Breast epithelium (tissue), 4 donors: ENCODE data around the gene DHRS12. TPM values are rescaled to one million over a fixed set of nuclear protein-coding genes. Genes with fewer than 3 reads are reported as not detected.
A peak's percentile ranks its signal among the peaks of the same experiment; 100 is the strongest.

Experiments
- DNase-seq, 2 donors: peaks; one replicate each; pipeline ENCODE4 v3.0.0-alpha.2; 2019; ENCODE audit warnings: low spot score in 2 of 2
- H3K27ac ChIP-seq, 2 donors: fragments of 200-600 bp; sonication (generic) in 1 of 2; one replicate each; pipeline ENCODE4 v1.5.1; 2016 to 2019; ENCODE audit warnings: mild to moderate bottlenecking in 1 of 2
- H3K27me3 ChIP-seq, 2 donors: fragments of 200-600 bp; sonication (generic) in 1 of 2; one replicate each; pipeline versions ENCODE4 v1.5.1 to v1.6.0; 2017 to 2019; ENCODE audit warnings: control low read depth in 1 of 2, mild to moderate bottlenecking in 1 of 2
- H3K36me3 ChIP-seq: fragments of 200-600 bp; one replicate; pipeline ENCODE4 v1.5.1; 2019
- H3K4me1 ChIP-seq, 2 donors: fragments of 200-600 bp; sonication (generic); one replicate each; pipeline ENCODE4 v1.5.1; 2016 to 2019; ENCODE audit warnings: control low read depth in 1 of 2
- H3K4me3 ChIP-seq, 3 donors: fragments of 200-600 bp; sonication (generic); 1 replicate in 2 of 3; 2 replicates in 1 of 3; pipeline ENCODE4 v1.5.1; 2016 to 2019; ENCODE audit warnings: mild to moderate bottlenecking in 3 of 3, moderate library complexity in 2 of 3
- H3K9me3 ChIP-seq, 2 donors: fragments of 200-600 bp; sonication (generic) in 1 of 2; one replicate each; pipeline ENCODE4 v1.5.1; 2016 to 2019; ENCODE audit warnings: control low read depth in 1 of 2
- POLR2A ChIP-seq: fragments of 450-650 bp; IDR thresholded peaks from one replicate; pipeline ENCODE4 v1.6.1; 2016; ENCODE audit warnings: antibody characterized with exemption, mild to moderate bottlenecking, moderate library complexity
- POLR2AphosphoS5 ChIP-seq, 3 donors: sonication (generic); formaldehyde crosslinking; IDR thresholded peaks; one replicate each; pipeline ENCODE4 v1.6.1; 2017; ENCODE audit warnings: antibody characterized with exemption in 3 of 3
- intact Hi-C: fragments of 100-400 bp; cut with DNase I; formaldehyde crosslinking; loops from one replicate; pipeline ENCODE4 v1.15.1; 2023; ENCODE audit warnings: low total_unique reads
- total RNA-seq, 3 donors: library from RNA; depleted of rRNA; stranded (reverse); fragments of >200 nt; gene quantifications; one replicate each; pipeline ENCODE4 v1.1.0, GENCODE V29; 2016
- TF ChIP-seq, protein P1 (sequence below), 3 donors: fragments of 450-650 bp; IDR thresholded peaks; one replicate each; pipeline ENCODE4 v1.5.1; 2016 to 2017; ENCODE audit warnings: antibody characterized with exemption in 3 of 3, mild to moderate bottlenecking in 3 of 3, moderate library complexity in 3 of 3

The DHRS12 gene
- total RNA-seq, 3 donors from 2014 or later = 16.2 to 35.7 (median 16.4) TPM

DNA sequence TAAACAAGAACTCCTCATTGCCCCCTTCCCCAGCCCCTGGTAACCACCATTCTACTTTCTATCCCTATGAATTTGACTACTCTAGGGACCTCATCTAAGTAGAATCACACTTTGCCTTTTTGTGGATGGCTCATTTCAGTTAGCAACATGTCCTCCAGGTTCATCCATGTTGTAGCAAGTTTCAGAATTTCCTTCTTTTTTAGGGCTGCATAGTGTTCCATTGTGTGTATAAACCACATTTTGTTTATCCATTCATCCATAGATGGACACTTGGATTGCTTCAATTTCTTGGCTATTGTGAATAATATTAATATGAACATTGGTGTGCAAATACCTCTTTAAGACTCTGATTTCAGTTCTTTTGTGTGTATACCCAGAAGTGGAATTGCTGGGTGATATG is 4.8 kb upstream of the DHRS12 start:
- no peak overlapping the region for H3K4me3 ChIP-seq
- H3K9me3 ChIP-seq = no peaks in the 10 kb centered on the region
- no peaks in the 10 kb centered on the region for H3K36me3 ChIP-seq
- H3K4me1 ChIP-seq = no peaks in the 10 kb centered on the region
- intact Hi-C loops = loop anchor here (10.0 kb wide), 1 partner anchor 354 kb away; the partner anchor contains the start of gene INTS6
- DNase-seq = no peak
- H3K27me3 ChIP-seq = no peaks in the 10 kb centered on the region
- TF ChIP-seq POLR2A (no peak), POLR2AphosphoS5 (IDR thresholded peaks at IDR 0.05) (no peak)
- TF ChIP-seq, protein P1, sequence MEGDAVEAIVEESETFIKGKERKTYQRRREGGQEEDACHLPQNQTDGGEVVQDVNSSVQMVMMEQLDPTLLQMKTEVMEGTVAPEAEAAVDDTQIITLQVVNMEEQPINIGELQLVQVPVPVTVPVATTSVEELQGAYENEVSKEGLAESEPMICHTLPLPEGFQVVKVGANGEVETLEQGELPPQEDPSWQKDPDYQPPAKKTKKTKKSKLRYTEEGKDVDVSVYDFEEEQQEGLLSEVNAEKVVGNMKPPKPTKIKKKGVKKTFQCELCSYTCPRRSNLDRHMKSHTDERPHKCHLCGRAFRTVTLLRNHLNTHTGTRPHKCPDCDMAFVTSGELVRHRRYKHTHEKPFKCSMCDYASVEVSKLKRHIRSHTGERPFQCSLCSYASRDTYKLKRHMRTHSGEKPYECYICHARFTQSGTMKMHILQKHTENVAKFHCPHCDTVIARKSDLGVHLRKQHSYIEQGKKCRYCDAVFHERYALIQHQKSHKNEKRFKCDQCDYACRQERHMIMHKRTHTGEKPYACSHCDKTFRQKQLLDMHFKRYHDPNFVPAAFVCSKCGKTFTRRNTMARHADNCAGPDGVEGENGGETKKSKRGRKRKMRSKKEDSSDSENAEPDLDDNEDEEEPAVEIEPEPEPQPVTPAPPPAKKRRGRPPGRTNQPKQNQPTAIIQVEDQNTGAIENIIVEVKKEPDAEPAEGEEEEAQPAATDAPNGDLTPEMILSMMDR (IDR thresholded peaks at IDR 0.05) = no peak
- H3K27ac ChIP-seq = no peak overlapping the region

DNA sequence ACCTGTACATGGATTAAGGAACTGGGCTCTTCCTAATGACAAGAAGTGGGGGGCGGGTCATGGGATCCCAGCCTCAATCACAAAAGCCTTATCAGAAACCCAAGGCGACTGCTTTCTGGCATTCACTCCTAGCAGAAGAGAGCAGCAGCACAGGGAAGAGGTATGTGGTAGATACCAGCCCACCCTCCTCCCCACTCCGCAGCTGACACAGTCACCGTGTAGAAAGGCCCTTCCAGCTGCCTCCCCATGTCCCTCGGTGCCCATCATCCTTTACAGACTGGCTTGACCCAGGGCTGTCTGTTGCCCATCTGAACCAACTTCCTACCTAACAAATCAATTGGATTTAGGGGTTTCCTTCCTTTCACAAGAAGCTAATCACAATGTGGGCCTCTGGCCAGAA is 3.1 kb upstream of the DHRS12 start:
- Histone ChIP-seq H3K4me3 (no peak overlapping the region), H3K36me3 (no peaks in the 10 kb centered on the region), H3K27ac (peak overlapping the region in 1 of 2 donors; percentile 8), H3K27me3 (no peaks in the 10 kb centered on the region), H3K4me1 (peaks cover 6 to 14% of the 10 kb centered on the region in 2 donors), H3K9me3 (no peaks in the 10 kb centered on the region)
- intact Hi-C loops = loop anchor here (10.0 kb wide), 1 partner anchor 352 kb away; the partner anchor contains the start of gene INTS6
- DNase-seq = no peak
- TF ChIP-seq POLR2AphosphoS5 (IDR thresholded peaks at IDR 0.05) = no peak
- TF ChIP-seq, protein P1 (IDR thresholded peaks at IDR 0.05) = no peak
- no peak for TF ChIP-seq POLR2A

DNA sequence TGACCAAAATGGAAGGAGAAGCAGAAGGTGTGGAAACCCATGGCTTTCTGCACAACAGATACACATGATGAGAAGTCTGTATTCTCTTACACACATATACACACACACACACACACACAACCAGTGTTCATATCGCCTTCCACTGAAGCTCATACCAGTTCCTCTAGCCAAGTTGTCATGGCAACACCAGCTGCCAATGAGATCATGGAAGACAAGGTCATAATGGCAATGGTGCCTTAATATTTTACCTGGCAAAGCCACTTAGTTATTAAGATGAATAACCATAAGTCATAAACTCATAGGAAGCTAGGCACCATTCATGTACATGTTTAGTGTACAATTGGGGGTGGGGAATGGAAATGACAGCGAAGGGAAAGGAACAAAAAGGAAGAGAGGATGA is 2.6 kb upstream of the DHRS12 start:
- TF ChIP-seq POLR2AphosphoS5 (IDR thresholded peaks at IDR 0.05) (no peak), POLR2A (no peak)
- TF ChIP-seq, protein P1 (IDR thresholded peaks at IDR 0.05) = no peak
- no peak for DNase-seq
- Histone ChIP-seq H3K4me3 (no peak overlapping the region), H3K9me3 (no peaks in the 10 kb centered on the region), H3K27ac (peak overlapping the region in 1 of 2 donors; percentile 8), H3K4me1 (peaks cover 6 to 19% of the 10 kb centered on the region in 2 donors), H3K36me3 (no peaks in the 10 kb centered on the region), H3K27me3 (no peaks in the 10 kb centered on the region)
- intact Hi-C loops = loop anchor here (10.0 kb wide), 1 partner anchor 352 kb away; the partner anchor contains the start of gene INTS6

DNA sequence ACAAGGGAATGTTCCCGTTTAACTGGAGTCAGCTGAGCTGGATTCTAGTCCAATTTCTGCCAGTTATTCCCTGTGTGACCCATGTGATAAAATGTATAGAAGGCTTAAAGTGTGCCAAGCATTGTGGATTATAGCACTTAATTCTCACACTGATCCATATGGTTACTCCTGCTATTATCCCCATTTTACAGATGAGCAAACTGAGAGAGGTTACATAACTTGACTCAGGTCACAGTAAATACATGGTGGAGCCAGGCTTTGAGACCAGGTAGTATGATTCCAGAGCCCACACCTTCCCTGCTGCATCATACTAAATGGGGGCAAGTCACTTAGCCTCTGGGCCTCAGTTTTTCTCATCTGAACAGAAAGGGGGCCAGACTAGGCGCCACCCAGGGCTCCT is 2.0 kb upstream of the DHRS12 start:
- intact Hi-C loops = loop anchor here (10.0 kb wide), 1 partner anchor 351 kb away; the partner anchor contains the start of gene INTS6
- Histone ChIP-seq H3K27ac (peak overlapping the region; percentile 9 to 100), H3K9me3 (no peaks in the 10 kb centered on the region), H3K36me3 (no peaks in the 10 kb centered on the region), H3K4me1 (peaks cover 6 to 19% of the 10 kb centered on the region in 2 donors), H3K4me3 (no peak overlapping the region), H3K27me3 (no peaks in the 10 kb centered on the region)
- no peak for DNase-seq
- TF ChIP-seq, protein P1 (IDR thresholded peaks at IDR 0.05) = no peak
- TF ChIP-seq POLR2AphosphoS5 (IDR thresholded peaks at IDR 0.05) = no peak
- no peak for TF ChIP-seq POLR2A

DNA sequence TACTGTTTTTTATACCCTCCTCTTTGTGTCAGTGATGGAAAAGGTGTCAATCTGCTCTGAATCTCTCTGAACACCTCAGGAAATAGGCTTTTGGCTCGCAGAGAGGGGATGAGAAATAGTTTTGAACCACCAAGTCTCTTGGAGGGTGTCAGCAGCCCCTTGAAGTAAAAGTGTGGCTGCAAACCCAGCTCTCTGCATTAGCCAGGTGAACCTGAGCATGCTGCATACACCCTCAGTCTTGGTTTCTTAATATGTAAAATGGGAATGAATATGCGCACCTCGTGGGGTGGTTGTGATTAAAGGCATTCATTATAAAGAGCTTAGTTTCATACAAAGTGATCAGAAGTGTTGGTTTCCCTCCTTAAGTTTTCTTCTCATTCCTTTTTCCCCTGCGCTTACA is 1.4 kb upstream of the DHRS12 start:
- H3K27ac ChIP-seq = peak overlapping the region; percentile 100
- DNase-seq = no peak
- peak overlapping the region; percentile 58 to 90 (median 88) for H3K4me3 ChIP-seq
- TF ChIP-seq POLR2A = no peak
- TF ChIP-seq, protein P1 (IDR thresholded peaks at IDR 0.05) = no peak
- no peak for TF ChIP-seq POLR2AphosphoS5 (IDR thresholded peaks at IDR 0.05)
- H3K4me1 ChIP-seq = peaks cover 6 to 19% of the 10 kb centered on the region in 2 donors
- H3K9me3 ChIP-seq = no peaks in the 10 kb centered on the region
- intact Hi-C loops = loop anchor here (10.0 kb wide), 1 partner anchor 351 kb away; the partner anchor contains the start of gene INTS6
- H3K36me3 ChIP-seq = no peaks in the 10 kb centered on the region
- H3K27me3 ChIP-seq = no peaks in the 10 kb centered on the region
